Activated CD8-positive, alpha-beta memory T cell treated with anti-CD3 and anti-CD28 coated beads, Interleukin-2, amount 50 U/mL, for 48 hours (primary cell): ENCODE measurements around the gene FMO1.
"Not testable (repeated sequence)": the region's sequence is repeated elsewhere in the genome, so short reads cannot be mapped to it uniquely, and the experiment has no call there.

Experiments used
- DNase-seq: peaks from one replicate; pipeline ENCODE4 v3.0.0-alpha.2; 2020

Gene FMO1

DNA sequence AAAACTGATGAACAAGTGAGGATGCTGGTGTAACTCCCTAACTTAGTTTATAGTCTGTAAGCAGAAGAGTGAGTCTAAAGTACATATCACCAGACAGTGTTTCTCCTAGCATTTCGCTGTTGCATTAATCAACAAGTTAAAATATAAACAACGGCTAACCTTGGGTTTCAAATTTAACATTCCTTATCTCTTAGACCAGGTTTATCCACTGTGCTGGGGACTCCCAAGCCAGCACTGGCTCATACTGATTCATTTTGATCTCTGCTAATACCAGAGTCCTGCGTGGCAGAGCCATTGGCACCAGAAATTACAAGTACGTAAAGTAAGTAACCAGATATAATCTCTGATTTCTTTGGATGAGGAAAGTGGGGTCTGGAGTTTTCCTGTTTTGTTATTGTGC lies at the start of gene FMO1:
Gene FMO1 (plus strand): TSS at position 193 of the 400 bp plus-strand sequence. CDS start 9,594 bp downstream, outside the sequence.
- DNase-seq: no peak

DNA sequence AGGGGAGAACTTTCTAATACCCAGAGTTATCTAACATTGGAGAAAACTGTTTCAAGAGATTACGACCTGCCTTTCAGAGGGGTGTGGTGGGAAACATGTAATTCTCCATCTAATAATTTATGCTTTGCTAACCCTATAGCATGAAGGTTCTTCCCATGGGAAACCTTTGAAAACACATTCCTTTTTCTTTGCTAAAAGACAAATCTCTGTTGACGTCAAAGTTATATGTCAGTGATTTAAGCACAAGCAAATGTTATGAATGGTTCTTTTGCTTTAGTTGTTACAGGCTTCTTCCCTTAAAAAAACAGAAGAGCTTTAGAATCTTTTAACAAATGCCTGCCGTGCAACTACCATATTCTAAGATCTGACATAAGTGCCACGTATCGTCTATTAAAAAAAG lies 44.0 kb upstream of the FMO1 start:
- DNase-seq: no peak

DNA sequence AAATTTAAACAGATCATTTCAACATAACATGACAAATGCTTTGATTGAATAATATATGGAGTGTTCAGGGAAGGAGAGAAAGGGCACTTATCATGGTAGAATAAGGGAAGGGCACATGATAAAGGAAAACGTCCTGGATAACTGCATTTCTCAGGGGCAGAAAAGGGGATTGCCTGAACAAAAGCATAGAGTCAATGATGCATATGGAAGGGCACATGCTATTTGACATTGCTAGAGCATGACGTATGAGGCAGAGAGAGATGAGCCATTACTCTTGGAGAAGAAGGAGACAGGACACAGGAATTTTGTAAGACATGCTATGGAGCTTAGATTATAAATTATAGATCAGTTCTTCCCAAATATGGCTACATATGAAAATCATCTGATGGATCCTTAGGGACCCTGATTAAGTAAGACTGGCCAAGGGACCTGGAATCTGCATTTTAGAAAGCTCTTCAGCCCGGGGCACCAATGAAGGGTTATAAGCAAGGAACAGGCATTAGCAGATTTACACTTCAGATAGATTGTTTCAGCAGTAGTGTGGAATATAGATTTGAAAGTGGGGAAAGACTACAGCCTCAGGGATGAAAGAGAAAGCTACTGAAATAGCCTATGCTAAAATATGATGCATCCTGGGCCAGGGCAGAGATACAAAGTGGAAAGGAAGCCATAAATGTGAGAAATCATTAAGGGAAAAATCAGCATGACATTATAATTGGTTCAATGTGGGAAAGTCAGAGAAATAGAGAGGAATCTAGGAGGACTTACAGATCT lies 41.9 kb upstream of the FMO1 start:
- no peak for DNase-seq

GRCh38 chr1:171206978-171207355 lies 41.3 kb upstream of the FMO1 start:
- no peak for DNase-seq

GRCh38 chr1:171207377-171207776 lies 40.9 kb upstream of the FMO1 start:
- no peak for DNase-seq

GRCh38 chr1:171210355-171210754 lies 37.9 kb upstream of the FMO1 start:
- DNase-seq: no peak

GRCh38 chr1:171212607-171213351 lies 35.5 kb upstream of the FMO1 start:
- no peak for DNase-seq

DNA sequence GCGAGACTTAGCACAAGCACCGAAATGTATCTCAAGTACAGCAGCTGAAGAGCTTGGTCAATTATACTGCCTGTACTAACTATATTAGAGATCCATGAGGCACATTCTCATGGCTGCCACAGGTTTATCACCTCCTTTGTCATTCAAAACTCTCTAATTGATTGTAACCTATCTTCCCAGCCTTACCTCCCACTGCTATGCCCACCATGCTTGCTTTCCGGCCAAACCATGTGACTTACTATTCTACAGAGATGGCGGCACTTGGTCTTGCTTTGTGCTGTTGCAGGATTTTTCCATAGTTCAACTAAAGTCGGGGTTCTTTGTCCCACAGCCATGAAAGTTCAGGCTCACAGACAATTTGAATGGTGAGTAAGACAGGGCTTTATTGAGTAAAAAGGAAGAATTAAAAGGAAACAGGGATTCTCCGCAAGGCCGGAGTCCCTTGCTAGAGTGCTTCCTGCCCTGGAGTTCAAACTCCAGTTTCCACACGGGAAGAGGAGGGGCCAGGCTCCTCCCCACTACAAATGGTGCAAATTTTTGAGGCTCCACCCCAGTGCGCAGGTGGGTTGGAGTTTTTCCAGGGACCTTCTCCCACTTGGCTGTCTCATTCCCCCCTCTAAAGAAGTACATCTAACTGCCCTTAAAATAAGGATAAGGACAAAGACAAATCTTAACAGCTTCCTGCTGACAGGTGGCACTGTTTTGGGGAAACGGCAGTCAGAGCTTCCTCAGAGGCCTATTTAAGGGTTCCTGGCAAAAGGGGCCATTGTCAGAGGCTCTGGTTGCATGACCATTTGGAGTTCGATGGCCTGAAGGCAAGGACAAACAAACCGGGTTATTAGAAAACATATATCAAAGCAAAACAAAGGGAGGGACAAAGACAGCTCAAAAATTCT lies 34.5 kb upstream of the FMO1 start:
- no peak for DNase-seq

GRCh38 chr1:171217658-171218443 lies 30.4 kb upstream of the FMO1 start:
- no peak for DNase-seq

- DNase-seq: no peak
Measured at GRCh38 chr1:171218661-171219060, 29.6 kb upstream of the FMO1 start.

DNA sequence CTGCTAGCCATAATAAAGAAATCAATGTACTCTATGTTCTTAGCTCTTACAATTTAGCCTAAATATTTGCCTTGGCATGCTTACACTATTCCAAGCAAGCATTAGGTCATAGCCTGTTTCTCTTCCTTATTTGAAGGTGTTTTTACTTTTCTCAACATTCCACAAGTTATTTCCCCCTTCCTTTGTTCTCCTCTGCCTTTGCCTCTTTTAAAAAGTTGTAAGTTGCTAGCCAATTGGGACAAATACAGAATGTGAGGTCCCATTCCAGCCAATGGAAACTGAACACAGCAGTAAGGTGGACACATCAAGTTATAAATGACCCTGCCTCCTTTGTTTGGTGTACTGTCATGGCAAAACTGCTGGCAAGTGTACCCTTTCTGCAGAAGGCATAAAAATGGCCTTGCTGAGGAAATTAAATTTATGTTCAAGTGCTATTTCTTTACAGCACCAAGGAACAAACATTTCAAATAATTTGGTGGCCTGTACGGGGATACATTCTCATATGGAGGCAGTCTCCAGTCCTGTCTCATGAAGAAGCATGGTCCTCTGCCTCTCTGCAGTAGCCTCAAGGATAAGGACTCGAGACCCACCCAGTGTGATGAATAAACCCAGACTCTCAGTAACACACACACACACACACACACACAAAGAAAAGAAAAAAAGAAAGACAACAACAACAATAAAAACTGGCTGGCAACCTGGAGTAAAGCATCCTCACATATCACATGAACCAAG lies 28.8 kb upstream of the FMO1 start:
- DNase-seq: no peak

- DNase-seq: no peak
Measured at GRCh38 chr1:171220081-171220420, 28.2 kb upstream of the FMO1 start.

DNA sequence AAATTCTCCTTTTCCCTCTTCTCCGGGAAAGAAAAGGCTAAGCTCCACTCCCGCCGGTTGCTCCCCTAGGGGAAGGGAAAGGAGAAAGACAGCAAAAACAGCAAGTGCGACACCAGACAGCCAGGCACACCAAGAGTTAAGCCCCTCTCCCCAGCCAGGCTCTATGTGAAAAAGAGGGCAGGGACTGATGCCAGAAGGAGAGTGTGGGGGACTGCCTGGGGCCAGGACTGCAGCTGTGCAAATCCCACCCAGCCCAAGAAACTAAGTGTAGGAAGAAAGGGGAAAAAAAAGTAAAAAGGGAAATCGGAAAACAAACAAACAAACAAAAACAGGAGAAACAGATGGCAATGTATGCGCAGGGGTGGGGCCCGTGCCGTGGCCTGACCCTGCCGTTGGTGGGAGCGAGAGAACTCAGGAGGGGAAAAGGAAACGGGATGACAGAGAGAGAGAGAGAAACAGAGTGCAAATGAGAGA lies 27.7 kb upstream of the FMO1 start:
- DNase-seq: no peak

DNA sequence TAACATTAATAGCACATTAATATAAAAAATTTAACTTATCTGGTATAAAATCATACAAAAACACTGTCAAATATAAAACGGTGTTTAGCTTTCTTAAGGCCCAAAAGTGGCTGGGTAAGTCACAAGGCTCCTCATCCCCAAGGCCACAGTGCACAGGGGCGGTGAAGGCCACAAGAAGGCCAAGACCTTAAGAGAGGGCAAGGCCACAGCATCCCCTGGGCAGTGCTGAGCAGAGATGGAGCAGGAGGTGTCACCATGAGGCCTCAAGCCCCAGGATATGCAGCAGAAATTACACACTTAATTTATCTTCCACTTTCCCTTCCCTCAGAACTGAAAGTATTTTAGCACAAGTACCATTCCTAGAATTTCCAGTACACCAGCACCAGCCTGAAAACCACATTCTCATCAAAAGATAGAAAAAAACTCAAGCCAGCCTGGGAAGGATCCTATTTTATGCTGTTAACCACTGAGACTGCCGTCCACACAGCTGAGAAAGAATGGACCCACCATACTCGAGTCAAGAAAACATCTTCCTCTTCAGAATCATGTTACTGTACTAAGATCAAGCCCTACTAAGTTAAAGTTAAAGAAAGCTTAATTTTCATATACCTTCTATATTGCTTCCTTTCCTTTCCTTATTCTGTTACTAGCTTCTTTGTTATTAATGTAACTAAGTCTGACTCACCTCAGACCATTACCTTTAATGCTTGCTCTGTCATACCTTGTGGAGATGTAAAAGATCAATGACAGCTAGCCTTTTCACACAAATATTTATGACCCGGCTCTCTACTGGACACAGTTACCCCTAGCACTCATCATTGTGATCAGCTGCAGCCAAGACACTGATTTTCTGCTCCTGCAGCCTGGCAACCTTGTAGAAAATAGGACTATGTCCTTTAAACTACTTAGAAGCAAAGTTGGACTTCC lies 26.4 kb upstream of the FMO1 start:
- DNase-seq: no peak

- DNase-seq: no peak
Measured at GRCh38 chr1:171222936-171223335, 25.4 kb upstream of the FMO1 start.

DNA sequence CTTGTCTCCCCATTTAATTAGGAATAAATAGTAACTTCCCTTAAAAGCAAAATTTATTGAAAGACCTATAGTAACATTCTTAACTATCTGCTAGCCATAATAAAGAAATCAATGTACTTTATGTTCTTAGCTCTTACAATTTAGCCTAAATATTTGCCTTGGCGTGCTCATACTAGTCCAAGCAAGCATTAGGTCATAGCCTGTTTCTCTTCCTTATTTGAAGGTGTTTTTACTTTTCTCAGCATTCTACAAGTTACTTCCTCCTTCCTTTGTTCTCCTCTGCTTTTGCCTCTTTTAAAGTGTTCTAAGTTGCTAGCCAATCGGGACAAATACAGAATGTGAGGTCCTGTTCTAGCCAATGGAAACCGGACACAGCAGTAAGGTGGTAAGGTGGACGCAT lies 24.0 kb upstream of the FMO1 start:
- not testable (repeated sequence) for DNase-seq

DNA sequence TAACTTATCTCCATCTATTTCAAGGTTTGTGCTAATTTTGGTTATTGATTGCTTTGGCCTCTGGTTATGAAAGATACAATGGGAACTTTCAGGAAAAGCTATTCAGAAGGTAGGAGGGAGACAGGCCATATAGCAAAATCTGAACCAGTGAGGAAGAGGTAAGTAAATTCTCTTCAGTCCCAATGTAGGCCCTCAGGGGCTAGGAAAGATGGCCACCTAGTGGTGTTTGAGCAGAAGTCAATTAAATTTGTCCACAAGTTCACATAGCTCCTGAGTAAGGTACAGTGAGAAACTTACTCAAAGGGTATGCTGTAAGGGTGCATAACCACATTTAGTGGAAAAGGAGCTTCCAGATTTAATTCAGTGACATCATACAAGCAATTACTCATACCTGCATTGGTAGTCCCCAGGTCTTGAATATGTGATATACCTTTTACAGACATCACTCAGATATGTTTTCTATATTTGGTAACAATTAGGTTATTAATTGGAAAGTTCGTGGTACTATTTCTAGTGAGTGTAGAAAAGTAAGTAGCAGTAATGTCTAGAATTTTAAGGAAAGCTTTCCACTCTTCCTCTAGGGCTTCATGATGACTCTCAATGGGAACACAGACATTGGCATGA lies 21.4 kb upstream of the FMO1 start:
- no peak for DNase-seq

GRCh38 chr1:171231326-171231725 lies 17.0 kb upstream of the FMO1 start:
- no peak for DNase-seq

DNA sequence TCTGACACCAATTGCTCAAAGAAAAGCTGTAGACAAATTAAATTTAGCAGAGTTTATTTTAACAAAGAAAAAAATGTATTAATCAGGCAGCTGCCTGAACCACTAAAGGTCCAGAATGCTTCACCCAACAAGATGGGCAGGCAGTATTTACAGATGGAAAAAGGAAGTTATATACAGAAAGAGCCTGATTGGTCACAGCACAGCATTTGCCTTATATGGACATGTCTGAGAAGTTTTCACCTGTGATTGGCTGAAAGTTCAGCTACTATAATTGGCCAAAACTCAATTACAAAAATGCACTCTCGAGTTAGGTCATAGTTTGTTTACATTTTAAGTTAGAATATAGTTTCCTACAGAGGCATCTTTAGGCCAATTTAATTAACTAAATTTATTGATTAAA lies 15.1 kb upstream of the FMO1 start:
- no peak for DNase-seq

DNA sequence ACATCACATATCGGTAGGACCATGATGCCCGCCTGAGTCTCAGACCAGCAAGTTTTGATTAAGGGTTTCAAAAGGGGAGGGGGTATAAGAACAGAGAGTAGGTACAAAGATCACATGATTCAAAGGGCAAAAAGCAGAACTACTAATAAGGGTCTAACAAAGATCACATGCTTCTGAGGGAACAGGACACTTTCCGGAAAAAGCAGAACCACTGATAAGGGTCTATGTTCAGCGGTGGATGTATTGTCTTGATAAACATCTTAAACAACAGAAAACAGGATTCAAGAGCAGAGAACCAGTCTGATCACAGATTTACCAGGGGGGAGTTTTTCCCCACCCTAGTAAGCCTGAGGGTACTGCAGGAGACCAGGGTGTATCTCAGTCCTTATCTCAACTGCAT lies 12.1 kb upstream of the FMO1 start:
- DNase-seq: not testable (repeated sequence)
